ENCODE data around the gene ZNF93.
A peak's percentile ranks its signal among the peaks of the same experiment; 100 is the strongest.
"Not testable (repeated sequence)": the region's sequence is repeated elsewhere in the genome, so short reads cannot be mapped to it uniquely, and the experiment has no call there.

ZNF93 gene
- total RNA-seq = 4.7 reads per million, percentile 18 among the genes with 10 or more reads in this experiment

DNA sequence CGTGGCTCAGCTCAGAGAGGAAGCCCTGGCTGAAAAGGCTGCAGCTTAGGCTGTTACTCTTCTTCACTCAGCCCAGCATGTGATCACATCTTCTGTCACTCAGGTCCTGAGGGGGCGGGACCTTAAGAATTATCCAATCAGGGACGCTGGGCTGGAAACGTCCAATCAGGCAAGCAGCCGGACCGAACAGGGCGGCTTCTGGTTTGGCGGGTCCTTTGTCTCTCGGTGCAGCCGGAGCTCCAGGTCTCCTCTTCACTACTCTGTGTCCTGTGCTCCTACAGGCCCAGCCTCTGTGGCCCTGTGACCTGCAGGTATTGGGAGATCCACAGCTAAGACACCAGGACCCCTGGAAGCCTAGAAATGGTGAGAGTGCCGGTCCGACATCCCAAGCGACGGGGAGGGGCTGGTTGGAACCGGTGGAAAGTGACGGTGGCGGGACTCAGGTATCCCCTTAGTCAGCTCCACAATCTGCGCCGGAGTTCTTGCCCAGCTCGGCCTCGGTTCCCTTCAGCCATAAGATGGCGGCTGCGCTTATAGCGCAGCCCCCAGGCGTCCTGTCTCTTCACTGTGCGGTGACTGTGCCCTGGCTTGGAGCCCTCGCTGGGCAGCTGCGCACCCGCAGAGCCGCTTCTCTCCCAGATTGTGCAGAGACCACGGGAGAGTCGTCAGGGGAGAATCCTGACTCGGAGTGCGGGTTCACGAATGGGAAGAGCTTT is at the start of gene ZNF93:
Gene ZNF93, plus strand, starts transcription at position 218 of the 716 bp plus-strand sequence. Its CDS starts 143 bp downstream, at position 361.
- peak; percentile 87 for DNase-seq

DNA sequence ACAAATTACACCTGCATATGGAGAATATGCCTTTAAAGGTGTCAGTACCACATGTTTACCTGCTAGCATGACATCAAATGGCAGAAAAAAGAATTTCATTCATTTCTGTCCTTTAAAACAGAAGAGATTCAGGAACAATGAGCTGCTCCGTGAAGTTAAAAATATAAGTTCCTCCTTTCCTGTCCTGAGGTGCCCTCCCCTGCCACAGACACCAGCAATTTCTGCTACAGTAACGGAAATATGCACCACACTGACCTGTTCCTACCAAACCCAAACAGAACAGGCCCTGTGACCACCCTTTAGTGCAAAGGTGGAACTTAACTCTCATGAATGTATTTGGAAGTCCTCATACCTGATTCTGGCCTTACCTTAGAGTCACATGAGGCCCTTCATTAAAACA is 49.0 kb upstream of the ZNF93 start:
- DNase-seq = not testable (repeated sequence)

GRCh38 chr19:19858751-19859150 is 42.0 kb upstream of the ZNF93 start:
- no peak for DNase-seq

DNA sequence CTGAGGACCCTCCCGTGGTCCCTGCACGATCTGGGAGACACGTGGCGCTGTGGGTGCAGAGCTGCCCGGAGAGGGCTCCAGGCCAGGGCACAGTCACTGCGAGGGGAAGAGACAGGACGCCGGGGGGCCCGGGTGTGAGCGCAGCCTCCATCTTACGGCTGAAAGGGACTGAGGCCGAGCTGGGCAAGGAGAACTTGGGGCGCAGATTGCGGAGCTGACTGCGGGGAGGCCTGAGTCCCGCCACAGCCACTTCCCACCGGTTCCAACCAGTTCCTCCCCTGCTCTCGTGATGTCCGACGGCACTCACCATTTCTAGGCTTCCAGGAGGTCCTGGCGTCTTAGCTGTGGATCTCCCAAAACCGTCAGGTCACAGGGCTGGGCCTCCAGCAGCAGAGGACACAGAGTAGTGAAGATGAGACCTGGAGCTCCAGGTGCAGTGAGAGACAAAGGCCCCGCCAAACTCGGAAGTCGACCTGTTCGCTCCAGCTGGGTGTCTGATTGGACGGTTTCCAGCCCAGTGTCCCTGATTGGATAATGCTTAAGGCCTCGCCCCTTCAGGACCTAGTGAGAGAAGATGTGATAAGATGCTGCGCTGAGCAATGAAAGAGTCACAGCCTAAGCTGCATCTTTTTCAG is 39.9 kb upstream of the ZNF93 start:
- peak; percentile 61 for DNase-seq

DNA sequence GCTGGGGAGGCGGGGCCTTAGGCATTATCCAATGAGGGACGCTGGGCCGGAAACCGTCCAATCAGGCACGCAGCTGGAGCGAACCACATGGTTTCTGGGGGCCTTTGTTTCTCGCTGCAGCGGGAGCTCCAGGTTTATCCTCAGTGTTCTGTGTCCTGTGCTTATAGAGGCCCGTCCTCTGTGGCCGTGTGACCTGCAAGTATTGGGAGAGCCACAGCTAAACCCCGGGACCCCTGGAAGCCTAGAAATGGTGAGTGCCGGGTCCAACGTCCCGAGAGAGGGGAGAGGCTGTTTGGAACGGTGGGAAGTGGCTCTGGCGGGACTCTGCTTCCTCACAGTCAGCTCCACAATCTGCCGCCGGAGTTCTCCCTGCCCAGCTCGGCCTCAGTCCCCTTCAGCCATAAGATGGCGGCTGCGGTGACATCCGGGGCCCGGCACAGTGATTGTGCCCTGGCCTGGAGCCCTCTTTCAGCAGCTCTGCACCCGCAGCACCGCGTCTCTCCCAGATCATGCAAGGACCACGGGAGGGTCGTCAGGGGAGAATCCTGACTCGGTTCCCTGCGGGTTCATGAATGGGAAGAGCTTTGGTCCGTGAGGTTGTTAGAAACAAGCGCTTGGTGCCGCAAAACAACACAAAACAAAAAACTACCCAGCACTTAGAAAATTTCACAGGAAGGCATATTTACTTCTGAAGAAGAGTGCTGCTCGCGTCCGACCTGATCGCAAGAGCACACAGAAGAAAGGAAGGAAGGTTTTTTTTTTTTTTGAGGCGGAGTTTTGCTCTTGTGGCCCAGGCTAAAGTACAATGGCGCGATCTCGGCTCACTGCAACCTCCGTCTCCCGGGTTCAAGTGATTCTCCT is 34.8 kb upstream of the ZNF93 start, which contains the start of gene ZNF253:
Gene ZNF253, plus strand, starts transcription at position 133 of the 861 bp plus-strand sequence. Its CDS starts 115 bp downstream, at position 248.
- DNase-seq = peak; percentile 93

DNA sequence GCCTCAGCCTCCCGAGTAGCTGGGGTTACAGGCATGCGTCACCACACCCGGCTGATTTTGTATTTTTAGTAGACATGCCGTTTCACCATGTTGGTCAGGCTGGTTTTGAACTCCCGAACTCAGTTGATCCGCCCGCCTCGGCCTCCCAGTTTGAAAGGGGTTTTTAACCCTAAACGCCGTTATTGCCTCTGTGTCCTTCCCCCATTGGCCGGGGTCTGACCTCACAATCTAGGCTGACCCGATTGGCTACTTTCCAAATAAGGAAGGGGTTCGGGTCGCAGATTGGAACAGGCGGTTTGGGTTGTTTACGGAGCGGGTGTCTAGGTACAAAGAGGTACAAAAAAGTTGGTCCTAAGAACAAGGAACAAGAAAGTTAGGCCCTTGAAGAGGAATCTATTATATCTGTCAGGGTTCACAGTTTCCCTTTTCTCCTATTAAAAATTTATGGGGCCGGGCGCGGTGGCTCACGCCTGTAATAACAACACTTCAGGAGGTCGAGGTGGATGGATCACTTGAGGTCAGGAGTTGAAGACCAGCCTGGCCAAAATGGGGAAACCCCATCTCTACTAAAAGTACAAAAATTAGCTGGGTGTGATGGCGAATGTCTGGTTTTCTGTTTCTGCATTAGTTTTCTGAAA is 34.0 kb upstream of the ZNF93 start:
- DNase-seq = peak; percentile 39

- not testable (repeated sequence) for DNase-seq
These were observed 30.7 kb upstream of the ZNF93 start for GRCh38 chr19:19870086-19870485.

DNA sequence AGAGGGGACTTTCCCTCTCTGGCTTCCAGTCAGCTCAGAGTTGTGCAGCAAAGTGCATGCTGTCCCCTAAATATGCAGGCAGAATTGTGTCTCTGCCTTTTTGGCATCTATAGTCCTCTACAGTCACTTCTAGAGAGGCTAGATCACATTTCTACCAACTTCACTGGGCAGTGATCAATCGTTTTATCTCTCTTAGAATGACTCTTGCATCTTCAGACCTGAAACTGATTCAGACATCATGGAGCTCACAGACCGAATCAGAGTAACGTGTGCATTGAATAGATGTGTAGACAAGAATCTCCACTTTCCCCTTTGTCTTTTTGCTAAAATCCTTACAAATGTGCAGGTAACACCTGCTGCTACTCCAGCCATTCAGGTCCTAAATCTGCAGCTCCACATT is 28.8 kb upstream of the ZNF93 start:
- no peak for DNase-seq

DNA sequence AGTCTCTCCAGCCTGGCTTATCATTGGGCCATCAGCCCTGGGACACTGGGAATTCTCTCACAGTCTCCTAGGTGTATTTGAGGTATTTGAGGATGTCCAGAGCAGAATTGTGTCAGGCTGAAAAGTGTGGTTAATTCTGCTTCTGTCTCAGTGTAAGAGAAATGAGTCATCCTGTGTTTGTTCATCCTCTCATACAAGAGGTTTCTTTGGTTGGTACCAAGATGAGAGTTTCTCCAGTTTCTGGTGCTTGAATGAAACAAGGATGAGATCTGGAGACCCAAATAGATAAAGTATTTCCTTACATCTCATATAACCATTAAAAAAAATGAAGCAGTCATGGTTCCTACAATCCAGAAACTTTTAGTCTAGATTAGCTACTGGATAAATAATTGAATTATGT is 27.4 kb upstream of the ZNF93 start:
- no peak for DNase-seq

- no peak for DNase-seq
These were observed 23.0 kb upstream of the ZNF93 start for GRCh38 chr19:19877724-19878123.

DNA sequence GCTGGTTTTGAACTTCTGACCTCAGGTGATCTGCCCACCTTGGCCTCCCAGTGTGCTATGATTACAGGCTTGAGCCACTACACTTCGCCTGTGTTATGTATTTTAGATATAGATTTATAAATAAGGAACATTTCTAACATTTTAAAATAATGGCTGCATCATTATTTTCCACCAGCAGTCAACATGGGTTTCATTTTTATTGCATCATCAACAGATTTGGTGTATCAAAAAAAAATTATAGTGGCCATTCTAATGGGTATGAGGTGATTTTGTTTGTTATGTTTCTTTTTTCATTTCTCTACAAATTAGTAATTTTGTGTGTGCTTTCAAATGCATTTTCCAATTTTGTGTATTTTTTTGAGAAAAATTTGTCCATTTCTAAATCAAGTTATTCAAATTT is 16.2 kb upstream of the ZNF93 start:
- no peak for DNase-seq

DNA sequence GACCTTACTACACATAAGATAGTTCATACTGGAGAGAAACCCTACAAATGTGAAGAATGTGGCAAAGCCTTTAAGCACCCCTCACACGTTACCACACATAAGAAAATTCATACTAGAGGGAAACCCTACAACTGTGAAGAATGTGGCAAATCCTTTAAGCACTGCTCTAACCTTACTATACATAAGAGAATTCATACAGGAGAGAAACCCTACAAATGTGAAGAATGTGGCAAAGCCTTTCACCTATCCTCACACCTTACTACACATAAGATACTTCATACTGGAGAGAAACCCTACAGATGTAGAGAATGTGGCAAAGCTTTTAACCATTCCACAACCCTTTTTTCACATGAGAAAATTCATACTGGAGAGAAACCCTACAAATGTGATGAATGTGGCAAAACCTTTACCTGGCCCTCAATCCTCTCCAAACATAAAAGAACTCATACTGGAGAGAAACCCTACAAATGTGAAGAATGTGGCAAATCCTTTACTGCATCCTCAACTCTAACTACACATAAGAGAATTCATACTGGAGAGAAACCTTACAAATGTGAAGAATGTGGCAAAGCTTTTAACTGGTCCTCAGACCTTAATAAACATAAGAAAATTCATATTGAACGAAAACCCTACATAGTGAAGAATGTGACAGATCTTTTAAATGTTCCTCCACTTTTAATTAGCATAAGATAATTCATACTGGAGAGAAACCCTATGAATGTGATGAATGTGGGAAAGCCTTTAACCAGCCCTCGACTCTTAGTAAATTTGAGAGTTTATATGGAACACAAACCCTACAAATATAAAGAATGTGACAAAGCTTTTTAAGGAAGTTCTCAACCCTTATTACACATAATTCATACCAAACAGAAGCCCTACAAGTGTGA is 8.4 kb upstream of the ZNF93 start:
- DNase-seq = not testable (repeated sequence)

- DNase-seq = no peak
These were observed 512 bp upstream of the ZNF93 start for GRCh38 chr19:19900139-19900728.

DNA sequence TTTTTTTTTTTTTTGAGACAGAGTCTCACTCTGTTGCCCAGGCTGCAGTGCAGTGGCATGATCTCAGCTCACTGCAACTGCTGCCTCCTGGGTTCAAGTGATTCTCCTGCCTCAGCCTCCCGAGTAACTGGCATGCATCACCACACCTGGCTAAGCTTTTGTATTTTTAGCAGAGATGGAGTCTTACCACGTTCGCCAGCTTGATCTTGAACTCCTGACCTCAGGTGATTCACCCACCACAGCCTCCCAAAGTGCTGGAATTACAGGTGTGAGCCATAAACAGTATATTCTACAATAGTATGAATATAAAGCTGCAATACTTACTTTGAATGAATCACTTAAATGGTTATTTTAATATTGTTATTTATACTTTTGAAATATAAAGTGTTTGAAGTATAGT is 6.8 kb downstream of the ZNF93 start:
- DNase-seq = not testable (repeated sequence)

DNA sequence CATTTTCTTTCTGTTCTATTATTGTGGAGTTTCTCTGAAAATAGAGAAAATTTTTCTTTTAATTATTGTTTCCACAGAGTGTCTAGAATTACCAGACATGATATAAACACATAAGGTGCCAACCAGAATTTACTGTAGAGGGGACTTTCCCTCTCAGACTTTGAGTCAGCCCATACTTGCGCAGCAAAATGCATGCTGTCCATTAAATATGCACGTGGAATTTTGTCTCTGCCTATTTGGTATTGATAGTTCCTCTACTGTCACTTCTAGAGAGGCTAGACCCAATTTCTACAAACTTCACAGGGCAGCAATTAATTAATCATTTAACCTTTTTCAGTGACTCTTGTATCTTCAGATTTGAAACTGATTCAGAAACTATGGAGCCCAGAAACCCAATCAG is 8.9 kb downstream of the ZNF93 start:
- no peak for DNase-seq

GRCh38 chr19:19911150-19911549 is 10.4 kb downstream of the ZNF93 start:
- DNase-seq = no peak

GRCh38 chr19:19914596-19914995 is 13.8 kb downstream of the ZNF93 start:
- no peak for DNase-seq

- DNase-seq = peak; percentile 14
These were observed 29.7 kb downstream of the ZNF93 start for GRCh38 chr19:19930417-19930816.

DNA sequence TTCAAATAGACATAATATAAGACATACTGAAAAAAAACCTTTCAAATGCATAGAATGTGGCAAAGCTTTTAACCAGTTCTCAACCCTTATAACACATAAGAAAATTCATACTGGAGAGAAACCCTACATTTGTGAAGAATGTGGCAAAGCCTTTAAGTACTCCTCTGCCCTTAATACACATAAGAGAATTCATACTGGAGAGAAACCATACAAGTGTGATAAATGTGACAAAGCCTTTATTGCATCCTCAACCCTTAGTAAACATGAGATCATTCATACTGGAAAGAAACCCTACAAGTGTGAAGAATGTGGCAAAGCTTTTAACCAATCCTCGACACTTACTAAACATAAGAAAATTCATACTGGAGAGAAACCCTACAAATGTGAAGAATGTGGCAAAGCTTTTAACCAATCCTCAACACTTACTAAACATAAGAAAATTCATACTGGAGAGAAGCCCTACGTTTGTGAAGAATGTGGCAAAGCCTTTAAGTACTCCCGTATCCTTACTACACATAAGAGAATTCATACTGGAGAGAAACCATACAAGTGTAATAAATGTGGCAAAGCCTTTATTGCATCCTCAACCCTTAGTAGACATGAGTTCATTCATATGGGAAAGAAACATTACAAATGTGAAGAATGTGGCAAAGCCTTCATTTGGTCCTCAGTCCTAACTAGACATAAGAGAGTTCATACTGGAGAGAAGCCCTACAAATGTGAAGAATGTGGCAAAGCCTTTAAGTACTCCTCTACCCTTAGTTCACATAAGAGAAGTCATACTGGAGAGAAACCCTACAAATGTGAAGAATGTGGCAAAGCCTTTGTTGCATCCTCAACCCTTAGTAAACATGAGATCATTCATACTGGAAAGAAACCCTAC is 32.9 kb downstream of the ZNF93 start:
- DNase-seq = not testable (repeated sequence)

- DNase-seq = no peak
These were observed 36.7 kb downstream of the ZNF93 start for GRCh38 chr19:19937403-19937802.

Measured in effector CD4-positive, alpha-beta T cell (primary cell).